ENCODE results near the gene KIAA0513.

DNA sequence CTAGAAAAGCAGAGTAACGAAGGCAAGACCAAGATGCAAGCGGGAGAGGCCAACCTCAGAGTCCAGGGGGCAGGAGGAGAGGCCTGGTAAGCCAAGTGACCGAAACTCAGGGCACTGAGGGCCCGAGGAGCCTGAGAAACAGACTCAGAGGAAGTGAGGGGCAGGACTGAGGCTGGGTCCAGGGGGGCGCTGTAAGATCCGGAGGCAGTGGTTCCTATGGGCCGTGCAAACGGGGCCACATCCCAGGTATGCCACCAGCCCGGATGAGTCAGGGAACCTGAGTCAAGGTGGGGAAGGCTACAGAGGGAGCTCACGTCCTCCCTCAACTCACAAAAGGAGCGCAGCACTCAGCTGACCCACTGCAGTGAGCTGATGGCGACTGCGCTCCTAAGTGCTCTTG is 24.5 kb upstream of the KIAA0513 start:
- TF ChIP-seq POLR2A (IDR thresholded peaks at IDR 0.05; ENCODE audit: low read depth, low read length) = no peak
- no peak for TF ChIP-seq FOS (IDR thresholded peaks at IDR 0.05; ENCODE audit: borderline replicate concordance, extremely low read depth, insufficient read length)
- no peak for TF ChIP-seq JUNB (IDR thresholded peaks at IDR 0.05)
- TF ChIP-seq, protein P1, sequence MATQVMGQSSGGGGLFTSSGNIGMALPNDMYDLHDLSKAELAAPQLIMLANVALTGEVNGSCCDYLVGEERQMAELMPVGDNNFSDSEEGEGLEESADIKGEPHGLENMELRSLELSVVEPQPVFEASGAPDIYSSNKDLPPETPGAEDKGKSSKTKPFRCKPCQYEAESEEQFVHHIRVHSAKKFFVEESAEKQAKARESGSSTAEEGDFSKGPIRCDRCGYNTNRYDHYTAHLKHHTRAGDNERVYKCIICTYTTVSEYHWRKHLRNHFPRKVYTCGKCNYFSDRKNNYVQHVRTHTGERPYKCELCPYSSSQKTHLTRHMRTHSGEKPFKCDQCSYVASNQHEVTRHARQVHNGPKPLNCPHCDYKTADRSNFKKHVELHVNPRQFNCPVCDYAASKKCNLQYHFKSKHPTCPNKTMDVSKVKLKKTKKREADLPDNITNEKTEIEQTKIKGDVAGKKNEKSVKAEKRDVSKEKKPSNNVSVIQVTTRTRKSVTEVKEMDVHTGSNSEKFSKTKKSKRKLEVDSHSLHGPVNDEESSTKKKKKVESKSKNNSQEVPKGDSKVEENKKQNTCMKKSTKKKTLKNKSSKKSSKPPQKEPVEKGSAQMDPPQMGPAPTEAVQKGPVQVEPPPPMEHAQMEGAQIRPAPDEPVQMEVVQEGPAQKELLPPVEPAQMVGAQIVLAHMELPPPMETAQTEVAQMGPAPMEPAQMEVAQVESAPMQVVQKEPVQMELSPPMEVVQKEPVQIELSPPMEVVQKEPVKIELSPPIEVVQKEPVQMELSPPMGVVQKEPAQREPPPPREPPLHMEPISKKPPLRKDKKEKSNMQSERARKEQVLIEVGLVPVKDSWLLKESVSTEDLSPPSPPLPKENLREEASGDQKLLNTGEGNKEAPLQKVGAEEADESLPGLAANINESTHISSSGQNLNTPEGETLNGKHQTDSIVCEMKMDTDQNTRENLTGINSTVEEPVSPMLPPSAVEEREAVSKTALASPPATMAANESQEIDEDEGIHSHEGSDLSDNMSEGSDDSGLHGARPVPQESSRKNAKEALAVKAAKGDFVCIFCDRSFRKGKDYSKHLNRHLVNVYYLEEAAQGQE (IDR thresholded peaks at IDR 0.05; ENCODE audit: low read depth, low read length) = no peak
- no peak for TF ChIP-seq BRCA1 (IDR thresholded peaks at IDR 0.05; ENCODE audit: low read depth, low read length)

Data from GM12878 (cell line).